NCI-H82 treated with DMSO at 0.1 percent for 48 hours (cell line): Measurements from ENCODE around the gene ANKS6.

Experiments
- DNase-seq: peaks from one replicate; lab custom pipeline; 2025; ENCODE audit not compliant: unreplicated experiment; lab: John Stamatoyannopoulos, UW

The ANKS6 gene

DNA sequence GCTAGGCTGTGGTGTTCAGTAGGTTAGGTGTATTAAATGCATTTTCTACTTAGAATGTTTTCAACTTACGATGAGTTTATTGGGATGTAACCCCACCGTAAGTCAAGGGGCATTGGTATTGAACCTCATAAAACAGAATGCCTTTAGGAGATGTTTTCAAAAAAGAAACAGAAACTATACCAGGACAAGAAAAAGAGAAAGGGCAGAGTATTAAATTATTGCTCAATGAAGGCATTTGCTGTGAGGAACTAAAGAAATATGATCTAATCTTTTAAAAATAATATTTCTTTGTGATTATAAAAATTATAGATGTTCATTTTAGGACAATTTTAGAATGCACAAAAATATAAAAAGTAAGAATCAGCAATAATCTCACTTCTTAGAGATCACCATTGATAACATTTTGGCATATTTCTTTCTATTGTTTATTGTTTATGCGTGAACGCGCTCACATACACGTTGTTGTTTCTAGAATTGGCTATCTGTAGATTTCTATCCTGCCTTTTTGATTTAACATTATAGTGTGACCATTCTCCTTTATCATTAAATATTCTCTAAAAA, 19.1 kb upstream of the ANKS6 start:
- DNase-seq = no peak

- no peak for DNase-seq
Measured at GRCh38 chr9:98811051-98811650, 14.8 kb upstream of the ANKS6 start.

DNA sequence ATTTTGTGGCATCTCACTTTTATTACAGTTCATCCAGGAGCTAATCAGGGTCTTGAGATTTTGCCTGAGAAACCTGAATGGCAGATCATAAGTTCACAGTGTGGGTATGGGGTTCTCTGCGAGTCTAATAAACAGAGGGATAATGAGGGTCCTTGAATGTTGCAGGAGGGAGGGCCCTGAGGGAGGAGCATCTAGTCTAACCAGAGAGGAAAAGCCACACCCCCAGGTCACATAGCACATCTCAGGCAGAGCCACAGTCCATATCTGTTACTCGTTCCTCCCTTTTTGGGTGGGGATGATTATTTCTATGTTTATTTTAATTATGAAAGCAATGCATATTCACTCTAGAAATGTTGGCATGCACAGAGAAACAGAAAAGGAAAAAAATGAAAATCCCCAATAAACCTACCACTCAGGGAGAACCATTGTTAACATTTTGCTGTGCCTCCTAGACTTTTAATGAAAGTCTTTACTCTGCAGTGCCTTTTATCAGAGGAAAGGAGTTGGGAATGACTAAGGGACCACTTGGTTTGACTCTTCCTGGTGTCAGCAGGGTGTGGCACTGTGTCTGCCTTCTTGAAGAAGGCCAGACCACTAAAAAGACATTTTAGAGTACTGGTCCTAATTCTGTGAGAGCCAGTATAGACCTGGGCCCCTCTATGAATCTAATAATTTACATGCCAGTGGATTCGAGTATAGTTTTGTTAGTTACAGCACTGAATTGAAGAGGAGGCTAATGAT, 13.9 kb upstream of the ANKS6 start:
- no peak for DNase-seq

DNA sequence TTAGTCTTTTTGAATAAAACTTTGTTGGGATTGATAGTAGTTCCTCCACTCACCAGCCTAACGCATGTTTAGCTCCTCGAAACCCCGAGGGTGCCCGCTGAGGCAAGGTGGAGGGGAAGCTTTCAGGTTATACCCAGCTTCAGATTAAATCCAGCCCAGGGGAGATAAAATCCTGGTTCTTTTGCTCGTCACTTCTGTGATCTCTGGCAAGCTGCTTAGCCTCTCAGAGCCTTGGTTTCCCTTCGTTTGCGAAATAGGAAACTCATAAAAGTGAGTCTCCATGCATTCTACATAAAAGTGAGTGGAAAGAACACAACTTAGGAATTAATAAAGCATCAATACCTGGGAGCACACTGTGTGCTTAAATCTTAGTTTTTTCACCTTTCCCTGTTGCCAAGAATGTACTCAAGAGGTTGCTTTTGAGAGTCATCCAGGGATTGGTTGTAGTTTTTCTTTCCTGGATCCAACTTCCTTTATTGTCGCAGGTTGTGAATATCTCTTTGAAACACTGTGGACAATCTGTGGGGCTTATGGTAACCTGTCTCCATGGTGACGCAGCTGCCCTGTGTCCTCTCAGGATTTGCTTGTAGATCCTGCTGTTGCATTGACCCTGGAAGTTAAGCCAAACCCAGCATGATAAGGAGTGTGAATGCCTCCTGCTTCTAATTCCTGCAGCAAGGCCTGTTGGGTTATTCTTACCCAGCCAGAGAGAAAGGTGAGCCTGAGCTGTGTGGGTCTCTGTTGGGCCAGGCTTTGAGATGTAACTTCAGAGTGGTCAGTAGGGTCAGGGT, 13.2 kb upstream of the ANKS6 start:
- DNase-seq = no peak

GRCh38 chr9:98808875-98809274, 12.5 kb upstream of the ANKS6 start:
- no peak for DNase-seq

GRCh38 chr9:98808411-98808815, 12.1 kb upstream of the ANKS6 start:
- no peak for DNase-seq

GRCh38 chr9:98807814-98808195, 11.4 kb upstream of the ANKS6 start:
- DNase-seq = no peak

DNA sequence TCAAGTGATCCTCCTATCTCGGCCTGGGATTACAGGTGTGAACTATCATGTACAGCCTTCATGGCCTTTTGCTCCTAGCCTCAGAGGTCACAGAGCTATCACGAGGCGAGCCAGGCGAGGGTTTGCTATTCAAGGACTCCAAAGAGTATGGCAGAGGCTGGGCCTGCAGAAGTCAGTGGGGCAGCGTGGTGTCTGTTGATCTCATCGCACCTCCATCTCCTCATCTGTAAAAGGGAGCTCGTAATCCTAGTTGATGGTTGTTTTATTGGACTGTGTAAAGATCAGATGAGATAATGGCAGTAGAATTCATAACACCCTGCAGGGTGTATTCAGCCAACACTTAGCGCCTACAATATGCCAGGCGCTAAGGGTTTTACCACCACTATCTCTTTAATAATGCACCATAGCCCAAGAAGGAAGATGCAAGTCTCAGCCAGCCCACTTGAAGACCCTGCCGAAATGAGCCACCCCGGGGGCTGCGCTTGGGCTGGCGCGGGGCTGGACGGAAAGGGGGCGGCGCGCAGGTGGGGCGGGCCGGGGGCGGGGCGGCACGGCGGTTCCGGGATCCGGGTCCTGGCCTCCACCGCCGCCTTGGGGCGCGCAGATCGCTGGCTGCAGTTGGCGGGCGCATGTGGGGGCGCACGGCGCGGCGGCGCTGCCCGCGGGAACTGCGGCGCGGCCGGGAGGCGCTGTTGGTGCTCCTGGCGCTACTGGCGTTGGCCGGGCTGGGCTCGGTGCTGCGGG, 10.9 kb upstream of the ANKS6 start, which contains the start of gene GALNT12:
Gene GALNT12 (plus strand): TSS at position 601 of the 744 bp plus-strand sequence. CDS start 29 bp downstream, at position 630.
- no peak for DNase-seq

DNA sequence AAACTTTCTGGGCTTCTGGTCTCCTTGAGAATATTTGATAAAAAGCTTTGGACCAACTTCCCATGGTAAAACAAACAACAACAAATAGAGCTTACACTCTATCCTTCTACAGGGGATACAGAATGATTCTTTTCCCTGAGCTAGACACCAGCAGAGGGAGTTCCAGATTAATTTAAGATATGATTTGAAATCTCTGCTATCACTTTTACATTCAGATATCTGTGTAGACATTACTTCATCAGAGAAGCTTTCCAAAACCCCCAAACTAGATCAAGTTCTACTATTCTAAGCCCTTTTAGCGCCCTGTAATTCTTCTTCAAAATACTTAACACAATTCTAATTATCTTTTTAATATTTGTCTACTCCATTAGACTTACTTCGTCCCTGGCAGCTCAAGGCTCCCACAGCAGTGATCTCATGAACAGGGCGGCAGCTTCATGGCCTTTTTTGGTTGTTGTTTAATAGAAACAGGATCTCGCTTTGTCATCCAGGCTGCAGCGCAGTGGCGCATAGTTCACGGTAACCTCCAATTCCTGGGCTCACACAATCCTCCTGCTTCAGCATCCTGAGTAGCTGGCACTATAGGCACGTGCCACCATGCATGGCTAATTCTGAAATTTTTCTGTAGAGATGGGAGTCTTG, 10.2 kb upstream of the ANKS6 start:
- DNase-seq = no peak

- DNase-seq = no peak
Measured at GRCh38 chr9:98805506-98806272, 9.3 kb upstream of the ANKS6 start.

DNA sequence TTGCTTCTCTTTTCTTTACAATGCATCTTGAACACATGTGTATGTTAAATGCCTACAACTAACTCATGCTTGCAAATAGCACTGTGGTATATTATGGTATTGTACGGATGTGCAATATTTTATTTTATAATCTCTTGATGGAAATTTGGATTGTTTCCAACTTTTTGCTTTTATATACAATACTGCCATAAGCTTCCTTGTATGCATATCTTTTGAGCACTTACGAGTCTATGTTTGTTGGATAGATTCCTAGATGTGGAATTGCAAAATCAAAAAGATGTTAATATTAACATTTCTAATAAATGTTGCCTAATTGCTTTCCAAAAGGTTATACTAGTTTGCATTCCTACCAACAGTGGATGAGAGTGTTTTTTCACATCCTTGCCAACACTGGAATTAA, 7.7 kb upstream of the ANKS6 start:
- DNase-seq = no peak

DNA sequence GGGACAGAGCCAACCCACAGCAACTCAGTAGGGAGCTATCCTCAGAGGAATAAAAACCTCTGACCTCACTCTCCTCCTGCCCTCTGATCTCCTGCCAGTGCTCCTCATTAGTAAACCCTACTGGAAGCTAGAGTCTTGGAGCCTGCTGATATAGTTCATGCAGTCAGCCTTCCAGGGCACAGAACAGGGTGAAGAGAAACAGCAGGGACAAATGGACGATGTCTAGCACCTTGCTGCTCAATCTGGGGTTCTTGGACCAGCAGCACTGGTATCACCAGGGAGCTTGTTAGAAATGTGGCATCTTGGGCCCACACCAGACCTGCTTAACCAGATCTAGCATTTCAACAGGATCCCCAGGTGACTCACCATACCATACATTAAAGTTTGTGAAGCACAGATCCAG, 5.6 kb upstream of the ANKS6 start:
- DNase-seq = no peak

- DNase-seq = no peak
Measured at GRCh38 chr9:98801561-98801960, 5.2 kb upstream of the ANKS6 start.

DNA sequence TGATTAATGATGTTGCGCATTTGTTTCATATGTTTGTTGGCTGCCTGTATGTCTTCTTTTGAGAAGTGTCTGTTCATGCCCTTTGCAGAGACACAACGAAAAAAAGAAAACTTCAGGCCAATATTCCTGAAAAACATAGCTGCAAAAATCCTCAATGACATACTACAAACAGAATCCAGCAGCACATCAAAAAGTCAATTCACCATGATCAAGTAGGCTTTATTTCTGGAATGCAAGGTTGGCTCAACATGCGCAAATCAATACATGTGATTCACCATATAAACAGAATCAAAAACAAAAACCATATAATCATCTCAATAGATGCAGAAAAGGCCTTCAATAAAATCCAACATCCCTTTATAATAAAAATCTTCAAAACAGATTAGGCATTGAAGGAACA, 1.9 kb upstream of the ANKS6 start:
- DNase-seq = no peak

GRCh38 chr9:98797491-98797890, 1.1 kb upstream of the ANKS6 start:
- no peak for DNase-seq

DNA sequence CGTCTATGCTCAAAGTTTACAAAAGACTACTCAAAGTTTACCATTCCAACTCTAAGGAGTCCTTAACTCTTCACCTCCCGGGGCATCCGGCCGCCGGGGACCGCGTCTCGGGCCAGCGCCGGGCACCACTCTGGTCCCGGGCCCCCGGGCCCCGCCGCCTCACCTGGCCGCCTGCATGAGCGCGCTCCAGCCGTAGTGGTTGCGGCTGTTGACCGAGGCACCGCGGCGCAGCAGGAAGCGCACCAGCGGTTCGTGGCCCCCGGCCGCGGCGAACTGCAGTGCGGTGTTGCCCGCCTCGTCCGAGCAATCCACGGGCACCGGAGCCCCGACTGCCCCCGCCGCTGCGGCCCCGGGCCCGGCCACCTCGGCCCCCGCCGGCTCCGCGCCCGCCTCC, 388 bp downstream of the ANKS6 start:
- no peak for DNase-seq

GRCh38 chr9:98795295-98795955, 930 bp downstream of the ANKS6 start:
- no peak for DNase-seq

DNA sequence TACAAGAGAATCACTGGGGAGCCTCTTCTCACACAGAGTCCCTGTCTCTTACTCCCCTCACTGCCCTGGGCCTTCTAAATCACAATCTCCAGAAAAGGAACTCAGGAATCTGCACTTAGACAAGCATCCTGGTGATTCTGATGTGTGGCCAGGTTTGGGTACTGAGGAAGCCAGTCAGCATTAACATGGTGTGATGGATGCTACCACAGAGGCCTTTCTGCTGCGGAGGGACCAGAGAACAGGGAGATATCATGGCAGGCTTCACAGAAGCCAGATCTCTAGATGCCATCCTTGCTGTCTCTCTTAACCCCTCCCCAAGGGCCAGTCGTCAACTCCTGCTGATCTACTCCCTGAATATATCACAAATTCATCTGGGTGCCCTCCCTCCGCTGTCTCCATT, 1.6 kb downstream of the ANKS6 start:
- no peak for DNase-seq

- DNase-seq = no peak
Measured at GRCh38 chr9:98793031-98793430, 3.3 kb downstream of the ANKS6 start.
